Activated T-cell treated with anti-CD3 and anti-CD28 coated beads, Interleukin-2, amount 50 U/mL, for 1 hour (primary cell): ENCODE measurements around the gene PER1.
A peak's percentile ranks its signal among the peaks of the same experiment; 100 is the strongest.
"Not testable (repeated sequence)": the region's sequence is repeated elsewhere in the genome, so short reads cannot be mapped to it uniquely, and the experiment has no call there.

Source experiments
- DNase-seq: peaks from one replicate; pipeline ENCODE4 v3.0.0-alpha.2; 2020

PER1 gene

GRCh38 chr17:8152112-8152775 lies at the start of gene PER1:
TSS of gene PER1 (minus strand) at chr17:8152404. CDS start at chr17:8150706, 1,698 bp downstream.
- peak; percentile 86 for DNase-seq

DNA sequence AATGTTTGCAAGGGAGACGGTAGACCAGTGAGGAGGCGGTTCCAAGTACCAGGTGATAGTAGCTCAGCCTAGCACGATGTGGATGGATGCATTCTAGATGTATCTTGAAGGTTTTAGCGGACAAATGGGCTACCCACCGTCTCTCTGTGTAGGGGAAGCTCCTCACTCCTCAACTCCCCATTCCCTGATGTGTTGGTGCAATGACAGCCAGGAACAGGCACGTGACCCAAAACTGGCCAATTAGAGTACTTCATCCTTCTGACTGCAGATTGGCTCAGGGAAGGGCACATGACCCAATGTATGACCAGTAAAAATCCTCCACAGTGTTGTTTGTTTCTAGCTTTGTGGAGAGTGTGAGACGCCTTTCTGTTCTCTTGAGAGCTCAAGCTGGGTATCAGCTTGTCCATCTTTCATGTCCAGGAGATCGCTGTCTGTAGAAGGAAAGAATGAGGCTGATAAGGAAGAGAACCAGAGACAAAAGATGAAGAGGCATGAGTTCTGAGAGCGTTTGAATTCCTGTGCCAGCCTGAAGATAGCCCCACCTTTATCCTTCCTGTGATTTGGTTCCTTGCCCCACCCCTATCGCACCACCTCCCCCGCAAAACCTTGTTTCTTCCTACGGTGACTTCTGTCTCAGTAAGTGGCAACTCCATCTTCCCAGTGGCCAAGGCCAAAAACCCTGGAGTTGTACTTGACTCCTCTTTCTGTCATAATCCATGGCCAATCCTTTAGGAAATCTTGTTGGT lies 40.0 kb upstream of the PER1 start:
- DNase-seq: peak; percentile 37

- no peak for DNase-seq
Measured at GRCh38 chr17:8190506-8190905, 38.3 kb upstream of the PER1 start.

DNA sequence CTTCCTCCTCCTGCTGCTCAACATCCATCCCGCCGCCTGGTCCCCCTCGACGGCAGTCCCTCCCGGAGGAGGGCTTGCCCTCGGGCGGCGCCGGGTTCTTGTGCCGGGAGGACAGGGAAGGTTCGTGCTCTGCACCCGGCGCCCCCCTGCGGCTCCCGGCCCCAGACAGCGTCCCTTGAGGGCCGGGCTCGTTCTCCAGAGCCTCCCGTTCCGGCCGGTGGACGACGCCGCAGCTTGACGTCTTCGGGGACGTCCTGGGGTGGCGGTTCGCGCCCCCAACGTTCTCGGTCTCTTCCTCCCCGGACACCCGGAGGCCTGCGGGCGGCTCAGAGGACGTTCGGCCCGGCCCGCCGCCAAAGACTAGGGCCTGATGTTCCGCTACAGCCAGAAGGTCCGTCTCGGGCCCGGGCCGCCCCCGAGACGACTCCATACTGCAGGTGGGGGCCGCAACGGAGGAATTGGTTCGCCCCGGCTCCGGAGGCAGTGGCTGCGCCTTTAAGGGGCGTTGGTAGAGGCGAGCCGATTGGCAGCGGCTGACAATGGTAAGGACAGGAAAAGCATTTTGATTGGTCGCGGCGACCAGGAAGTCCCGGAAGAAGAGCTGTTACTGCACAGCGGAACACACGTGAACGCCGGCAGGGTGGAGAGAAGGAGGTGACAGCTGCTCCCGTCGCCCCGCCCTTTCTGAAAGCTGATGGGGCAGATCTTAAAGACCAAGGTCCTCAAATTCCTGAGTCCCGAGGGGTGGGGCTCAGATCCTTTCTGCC lies 37.7 kb upstream of the PER1 start, which contains the start of gene BORCS6:
Gene BORCS6 (minus strand): TSS at position 470 of the 767 bp plus-strand sequence. CDS start 40 bp downstream, at position 430.
- peak; percentile 86 for DNase-seq

- DNase-seq: no peak
Measured at GRCh38 chr17:8189041-8189710, 37.0 kb upstream of the PER1 start.

DNA sequence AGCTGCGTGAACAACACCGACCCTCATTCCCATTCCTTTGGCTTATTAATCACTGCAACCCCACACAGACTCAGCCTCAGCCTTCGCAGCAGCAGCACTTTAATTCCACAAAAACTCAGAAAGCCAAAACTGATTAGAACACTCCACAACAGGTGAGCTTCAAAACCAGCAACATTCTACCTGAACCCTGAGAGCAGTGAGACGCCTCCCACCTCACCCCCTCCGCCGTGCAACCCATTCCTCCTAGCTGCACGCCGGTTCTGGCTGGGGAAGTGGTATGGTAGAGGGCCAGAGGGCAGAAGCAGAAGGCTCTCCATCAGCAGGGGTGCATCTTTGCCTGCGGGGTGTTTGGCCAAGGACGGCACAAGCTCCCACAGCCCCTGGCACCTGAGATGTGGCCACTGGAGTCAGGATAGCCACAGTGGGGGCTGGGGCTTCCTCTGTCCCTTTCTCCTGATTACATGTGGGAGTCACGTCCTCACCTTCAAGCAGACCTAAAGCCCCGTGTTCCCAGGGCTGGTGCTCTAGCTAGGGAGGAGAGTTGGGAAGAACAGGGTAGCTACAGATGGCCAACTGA lies 36.1 kb upstream of the PER1 start:
- DNase-seq: peak; percentile 38

DNA sequence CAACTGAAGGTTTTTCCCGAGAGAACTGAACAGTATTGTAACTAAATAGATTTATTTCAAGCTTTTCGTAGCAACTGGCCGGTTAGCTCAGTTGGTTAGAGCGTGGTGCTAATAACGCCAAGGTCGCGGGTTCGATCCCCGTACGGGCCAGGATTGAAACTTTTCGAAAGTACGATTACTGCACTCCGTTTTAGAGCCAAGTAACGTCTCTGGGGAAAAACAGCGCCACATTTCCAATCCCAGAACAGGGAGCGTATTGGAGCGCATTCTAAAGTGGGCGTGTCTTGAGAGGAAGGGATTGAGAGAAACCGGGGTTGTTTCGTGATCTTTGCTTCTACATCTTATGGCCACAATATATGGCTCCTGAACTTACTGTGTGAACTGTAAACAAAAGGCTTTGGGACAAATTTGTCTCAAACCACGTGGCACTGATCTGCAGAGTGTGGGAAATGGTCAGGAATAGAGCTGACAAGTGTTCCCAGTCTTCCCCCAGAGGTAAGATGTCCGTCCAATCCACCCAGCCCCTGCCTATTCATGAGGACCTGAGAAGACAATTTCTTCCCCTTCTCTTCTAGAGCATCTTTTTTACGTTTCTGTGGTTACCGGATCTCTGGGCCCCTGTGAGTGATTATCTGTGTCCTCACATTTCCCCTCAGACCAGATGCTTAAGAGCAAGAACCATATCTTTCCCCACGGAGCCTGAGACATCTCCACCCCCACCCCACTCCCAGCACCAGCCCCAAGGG lies 35.5 kb upstream of the PER1 start:
- peak; percentile 90 for DNase-seq

DNA sequence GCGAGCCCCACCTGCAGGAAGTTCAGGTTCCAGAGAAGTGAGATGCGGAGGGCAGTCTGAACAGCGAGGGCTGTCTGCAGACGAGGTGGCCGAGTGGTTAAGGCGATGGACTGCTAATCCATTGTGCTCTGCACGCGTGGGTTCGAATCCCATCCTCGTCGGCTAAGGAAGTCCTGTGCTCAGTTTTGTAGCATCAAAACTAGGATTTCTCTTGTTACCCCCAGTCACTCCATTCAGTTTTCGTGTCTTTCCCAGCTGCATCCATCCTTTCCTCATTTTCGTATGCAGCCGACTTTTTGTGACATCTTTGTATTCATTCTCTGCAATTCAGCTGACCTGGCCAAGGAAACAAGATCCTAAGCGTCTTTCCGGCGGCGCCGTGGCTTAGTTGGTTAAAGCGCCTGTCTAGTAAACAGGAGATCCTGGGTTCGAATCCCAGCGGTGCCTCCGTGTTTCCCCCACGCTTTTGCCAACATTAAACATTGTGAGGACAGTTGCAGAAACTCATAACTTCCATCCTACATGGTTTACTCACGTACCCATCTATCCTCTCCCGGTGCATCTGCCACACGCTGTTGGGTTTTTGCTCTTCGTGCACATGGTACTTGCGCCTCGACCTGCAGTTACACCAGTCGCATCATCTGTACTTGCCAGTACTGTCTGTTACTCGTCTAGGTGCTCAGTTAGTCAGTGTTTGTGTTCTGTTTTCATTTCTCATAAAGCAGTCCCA lies 34.7 kb upstream of the PER1 start:
- peak; percentile 89 for DNase-seq

- DNase-seq: no peak
Measured at GRCh38 chr17:8186446-8186786, 34.2 kb upstream of the PER1 start.

GRCh38 chr17:8185582-8186445 lies 33.6 kb upstream of the PER1 start:
- peak; percentile 95 for DNase-seq

DNA sequence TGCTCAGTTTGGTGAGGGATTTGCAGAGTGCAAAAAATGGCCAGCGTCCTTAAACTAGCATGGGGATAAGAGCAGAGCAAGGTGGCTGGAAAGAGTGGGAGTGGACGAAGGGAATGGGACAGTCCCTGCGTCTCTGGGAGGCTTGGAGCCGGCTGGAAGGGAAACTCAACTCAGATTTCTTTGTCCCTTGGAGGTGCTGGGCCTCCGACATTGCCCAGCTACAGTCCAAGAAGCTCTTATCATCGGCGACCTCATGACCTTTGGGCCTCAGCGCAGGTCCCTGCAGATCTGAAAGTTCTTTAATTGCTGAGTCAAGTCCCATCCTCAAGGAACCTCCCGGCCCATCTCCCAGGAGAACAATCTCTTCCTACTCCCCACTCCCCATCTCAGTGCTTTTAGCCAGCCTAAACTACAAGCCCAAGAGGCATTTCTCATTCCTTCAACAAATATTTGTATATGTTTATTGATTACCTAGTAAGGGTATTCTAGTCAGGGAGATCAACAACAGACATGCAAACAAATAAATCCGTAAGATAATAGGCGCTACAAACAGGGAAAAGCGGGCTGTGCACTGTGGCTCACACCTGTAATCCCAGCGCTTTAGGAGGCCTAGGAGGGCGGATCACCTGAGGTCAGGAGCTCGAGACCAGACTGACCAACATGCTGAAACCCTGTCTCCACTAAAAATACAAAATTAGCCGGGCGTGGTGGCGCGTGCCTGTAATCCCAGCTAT lies 25.0 kb upstream of the PER1 start:
- DNase-seq: no peak

GRCh38 chr17:8176197-8176940 lies 24.2 kb upstream of the PER1 start, which contains the start of gene TMEM107:
TSS of gene TMEM107 (minus strand) at chr17:8176380. CDS start at chr17:8176286, 94 bp downstream.
- DNase-seq: peak; percentile 86

GRCh38 chr17:8175795-8176196 lies 23.6 kb upstream of the PER1 start:
- peak; percentile 37 for DNase-seq

DNA sequence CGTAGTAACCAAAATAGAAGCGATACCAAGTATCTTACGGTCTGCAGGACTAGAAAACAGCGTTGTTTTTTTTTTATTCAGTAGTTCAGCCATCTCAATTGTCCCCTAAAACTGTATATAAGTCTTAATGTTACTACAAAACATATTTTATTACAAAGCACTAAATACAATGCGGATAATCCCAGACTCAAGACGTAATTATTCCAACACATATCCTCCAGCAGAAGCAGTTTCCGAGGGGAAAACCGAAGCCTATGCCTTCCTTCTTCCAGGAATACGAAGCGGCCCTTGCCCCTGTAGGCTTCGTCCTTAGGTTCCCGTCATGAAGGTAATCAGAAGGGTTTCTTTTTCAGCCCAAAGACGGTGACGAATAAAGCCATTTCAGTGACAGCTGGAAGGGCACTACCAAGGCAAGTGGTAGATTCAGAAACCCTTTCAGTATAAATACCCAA lies 21.7 kb upstream of the PER1 start:
- DNase-seq: no peak

DNA sequence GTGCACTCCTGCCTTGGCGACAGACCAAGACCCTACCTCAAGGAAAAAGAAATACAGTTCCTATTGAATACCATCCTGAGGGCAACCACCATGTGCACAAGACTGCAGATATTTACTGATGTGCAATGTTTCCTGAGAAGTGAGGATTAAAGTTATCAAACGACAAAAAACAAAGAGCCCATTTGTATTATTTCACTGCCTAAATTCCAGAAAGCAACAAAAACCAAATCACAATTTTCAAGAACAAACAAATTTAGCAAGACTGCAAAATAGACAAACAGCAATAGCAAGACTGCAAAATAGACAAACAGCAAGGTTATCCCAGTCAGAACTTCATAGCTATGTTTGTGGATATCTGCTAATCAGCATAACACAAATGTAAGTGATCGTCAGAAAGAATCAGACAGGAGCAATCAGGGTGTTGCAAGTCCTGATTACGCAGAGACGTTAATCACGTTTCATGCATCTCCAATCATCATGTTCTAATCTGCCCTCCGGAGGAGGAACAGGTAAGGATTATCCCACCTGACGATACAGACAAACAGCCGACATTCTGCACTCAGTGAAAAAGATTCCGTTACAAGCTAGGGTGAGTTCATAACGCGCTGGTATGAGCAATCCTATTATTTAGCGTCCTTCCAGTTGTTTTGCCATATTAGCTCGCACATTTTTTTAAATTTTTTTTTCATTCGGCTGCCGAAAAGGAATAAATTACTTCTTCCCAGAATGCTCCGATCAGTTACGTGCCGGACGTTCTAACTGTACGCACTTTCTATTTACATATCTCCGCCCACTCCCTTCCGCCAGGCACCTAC lies 21.1 kb upstream of the PER1 start:
- peak; percentile 49 for DNase-seq

- DNase-seq: not testable (repeated sequence)
Measured at GRCh38 chr17:8170186-8170585, 18.0 kb upstream of the PER1 start.

GRCh38 chr17:8167526-8167925 lies 15.3 kb upstream of the PER1 start:
- no peak for DNase-seq

DNA sequence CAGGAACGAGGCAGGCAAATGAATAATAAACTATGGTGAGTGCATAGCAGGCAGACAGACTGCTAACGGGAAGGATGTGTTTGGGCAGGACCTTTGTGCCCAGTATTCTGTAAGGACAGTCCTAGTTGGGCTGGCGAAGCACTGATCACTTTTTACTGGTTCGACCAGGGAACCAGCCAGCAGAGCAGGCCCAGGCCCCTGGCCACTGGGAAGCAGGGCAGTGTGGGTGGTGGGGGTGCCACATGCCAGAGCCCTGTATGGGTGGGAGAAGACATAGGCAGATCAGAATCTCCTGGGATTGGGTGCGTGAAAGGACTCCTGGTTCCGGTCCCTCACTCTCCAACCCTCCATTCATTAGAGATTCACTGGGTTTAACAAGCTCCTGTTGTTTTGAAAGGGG lies 14.5 kb upstream of the PER1 start:
- DNase-seq: no peak
